Measurements from ENCODE around the gene EGFR. TPM values are rescaled to one million over a fixed set of nuclear protein-coding genes. Genes with fewer than 3 reads are reported as not detected.

EGFR gene
- polyA plus RNA-seq, 2 of the 4 experiments (the other 2 are of a cell fraction) = 59.5 to 63.8 TPM

GRCh38 chr7:55183897-55184296 is 165.1 kb downstream of the EGFR start:
- ChIA-PET POLR2A (no interaction called here), CTCF (interaction anchor here (1.4 to 4.5 kb wide), 3 partner anchors 71 to 410 kb away, joined by 3 to 21 read pairs (median 6); no protein-coding TSS in a partner anchor)
- FAIRE-seq (no peak), ATAC-seq (no peak), DNase-seq (ENCODE audit: low read depth in 1 of 2, low spot score in 1 of 2) (no peak)
- Histone ChIP-seq H3K27ac (peak overlapping the region in 1 of 2 experiments; percentile 92; a peak in 2 of 6 replicates), H3K9me3 (no peaks in the 10 kb centered on the region), H3K4me3 (no peak overlapping the region), H3K4me1 (peaks cover 53% of the 10 kb centered on the region), H3K4me2 (no peak overlapping the region)
- TF ChIP-seq PHF8 (IDR thresholded peaks at IDR 0.05; ENCODE audit: borderline replicate concordance, low read depth) = no peak
- no peak for TF ChIP-seq FOSL2 (IDR thresholded peaks at IDR 0.05)
- no peak for TF ChIP-seq FOSL2 (CRISPR knock-in tag; IDR thresholded peaks at IDR 0.05)
- TF ChIP-seq CHD4 (IDR thresholded peaks at IDR 0.05; ENCODE audit: borderline replicate concordance) = no peak
- no peak for TF ChIP-seq JUNB (IDR thresholded peaks at IDR 0.05)
- no peak for TF ChIP-seq ESRRA (IDR thresholded peaks at IDR 0.05; ENCODE audit: borderline replicate concordance, low read length)
- no peak for TF ChIP-seq FOXS1 (CRISPR knock-in tag; IDR thresholded peaks at IDR 0.05)
- TF ChIP-seq HOXB5 (CRISPR knock-in tag; IDR thresholded peaks at IDR 0.05) = no peak
- TF ChIP-seq SMC3 (IDR thresholded peaks at IDR 0.05) = no peak
- 89% methylated on average over 11 of the region's 15 CpGs for WGBS (ENCODE audit: missing lambda C conversion rate)

GRCh38 chr7:55185321-55185802 is 166.5 kb downstream of the EGFR start:
- POLR2A ChIA-PET = interaction anchor here (0.7 kb wide), 1 partner anchor 52 kb away, joined by 3 read pairs; no protein-coding TSS in a partner anchor
- Histone ChIP-seq H3K9me3 (no peaks in the 10 kb centered on the region), H3K4me3 (no peak overlapping the region; the same call in 2 of the 3 replicates), H3K27ac (peak overlapping the region; percentile 78 to 92), H3K4me2 (peak overlapping the region; percentile 77), H3K4me1 (peaks cover 53% of the 10 kb centered on the region)
- FAIRE-seq = no peak
- WGBS (ENCODE audit: missing lambda C conversion rate) = 60% methylated on average over 8 of the region's 8 CpGs
- CTCF ChIA-PET = interaction anchor here (1.0 to 5.3 kb wide), 4 partner anchors 69 to 411 kb away, joined by 3 to 44 read pairs (median 12); no protein-coding TSS in a partner anchor
- ATAC-seq = peak; percentile 35 to 39; a peak in 4 of 6 replicates
- no peak for DNase-seq (ENCODE audit: low read depth in 1 of 2, low spot score in 1 of 2)
- TF ChIP-seq HEYL (CRISPR knock-in tag; IDR thresholded peaks at IDR 0.05) = no peak
- no peak for TF ChIP-seq HOXB13 (CRISPR knock-in tag; IDR thresholded peaks at IDR 0.05; ENCODE audit: low read depth)
- no peak for TF ChIP-seq RNF2 (IDR thresholded peaks at IDR 0.05; ENCODE audit: borderline replicate concordance, low read depth)
- no peak for TF ChIP-seq GATA3 (IDR thresholded peaks at IDR 0.05; ENCODE audit: borderline replicate concordance)
- TF ChIP-seq PBX3 (IDR thresholded peaks at IDR 0.05) = no peak

GRCh38 chr7:55185941-55186609 is 167.3 kb downstream of the EGFR start:
- DNase-seq (ENCODE audit: low read depth in 1 of 2, low spot score in 1 of 2) = peak; percentile 85 to 92
- TF ChIP-seq TFCP2L1 (CRISPR knock-in tag; IDR thresholded peaks at IDR 0.05) = no peak
- no peak for TF ChIP-seq FOXS1 (CRISPR knock-in tag; IDR thresholded peaks at IDR 0.05)
- no peak for TF ChIP-seq MYC (IDR thresholded peaks at IDR 0.05; ENCODE audit: borderline replicate concordance, low read length)
- no peak for TF ChIP-seq CHD4 (IDR thresholded peaks at IDR 0.05; ENCODE audit: borderline replicate concordance)
- no peak for TF ChIP-seq NR3C1 (IDR thresholded peaks at IDR 0.05)
- TF ChIP-seq FOSB (CRISPR knock-in tag; IDR thresholded peaks at IDR 0.05) = no peak
- TF ChIP-seq SMC3 (IDR thresholded peaks at IDR 0.05) = 0 out of 3 replicates have a peak, but pooled peaks have one; percentile 21
- TF ChIP-seq MAFK (IDR thresholded peaks at IDR 0.05; ENCODE audit: partially characterized antibody) = no peak
- no peak for TF ChIP-seq ESRRA (IDR thresholded peaks at IDR 0.05; ENCODE audit: borderline replicate concordance, low read length)
- TF ChIP-seq NFE2L2 (conservative IDR thresholded peaks at IDR 0.05; ENCODE audit: low read length) = no peak
- no peak for TF ChIP-seq CHD2 (IDR thresholded peaks at IDR 0.05; ENCODE audit: low read length, partially characterized antibody)
- no peak for TF ChIP-seq E2F6 (IDR thresholded peaks at IDR 0.05; ENCODE audit: borderline replicate concordance, low read depth)
- TF ChIP-seq MAX (IDR thresholded peaks at IDR 0.05) = peak; percentile 80
- no peak for TF ChIP-seq PBX3 (IDR thresholded peaks at IDR 0.05)
- TF ChIP-seq JUNB (IDR thresholded peaks at IDR 0.05) = peak; percentile 75
- peak; percentile 79 for TF ChIP-seq FOSL2 (IDR thresholded peaks at IDR 0.05)
- TF ChIP-seq FOSL2 (CRISPR knock-in tag; IDR thresholded peaks at IDR 0.05) = peak; percentile 93
- peak in 1 of 2 experiments; percentile 9; a peak in 1 of 5 replicates for TF ChIP-seq RAD21 (conservative IDR thresholded peaks at IDR 0.05 in 1 of 2, IDR thresholded peaks at IDR 0.05 in 1 of 2)
- no peak for TF ChIP-seq HDAC2 (IDR thresholded peaks at IDR 0.05)
- TF ChIP-seq RFX5 (IDR thresholded peaks at IDR 0.05) = no peak
- TF ChIP-seq KDM5A (IDR thresholded peaks at IDR 0.05) = no peak
- no peak for TF ChIP-seq HOXB5 (CRISPR knock-in tag; IDR thresholded peaks at IDR 0.05)
- TF ChIP-seq ELK1 (IDR thresholded peaks at IDR 0.05; ENCODE audit: low read depth, low read length) = no peak

More at GRCh38 chr7:55185941-55186609, 167.3 kb downstream of the EGFR start:
- peak; percentile 97 for ATAC-seq
- Histone ChIP-seq H3K4me1 (peaks cover 53% of the 10 kb centered on the region), H3K4me3 (no peak overlapping the region; the same call in 2 of the 3 replicates), H3K27ac (peak overlapping the region; percentile 78 to 92), H3K4me2 (peak overlapping the region; percentile 77), H3K9me3 (no peaks in the 10 kb centered on the region)
- FAIRE-seq = peak; percentile 90
- POLR2A ChIA-PET = no interaction called here
- CTCF ChIA-PET = interaction anchor here (0.8 to 5.3 kb wide), 6 partner anchors 60 to 412 kb away, joined by 3 to 44 read pairs (median 4); no protein-coding TSS in a partner anchor
- 17% methylated on average over 14 of the region's 15 CpGs for WGBS (ENCODE audit: missing lambda C conversion rate)

Data from A549 (cell line).